CD4-positive, alpha-beta T cell (primary cell): ENCODE measurements around the gene GFY. TPM values are rescaled to one million over a fixed set of nuclear protein-coding genes. Genes with fewer than 3 reads are reported as not detected.

Source experiments
- ATAC-seq: fragments of 200-7000 bp; cut with Tn5 transposase; one replicate; pipeline ENCODE4 v1.10.0; 2022; ENCODE audit warnings: mild to moderate bottlenecking; ENCODE audit not compliant: poor library complexity
- CTCF ChIA-PET: fragments of 350-600 bp; sonication (Branson Sonifier 250); formaldehyde crosslinking; loops from one replicate; lab custom pipeline; 2021; ENCODE audit warnings: antibody characterized with exemption, inconsistent platforms; lab: Charles Lee
- POLR2A ChIA-PET: fragments of 350-600 bp; sonication (Branson Sonifier 250); formaldehyde crosslinking; loops from one replicate; lab custom pipeline; 2021; ENCODE audit warnings: antibody characterized with exemption, inconsistent platforms; lab: Charles Lee
- DNase-seq, 14 experiments: peaks; one replicate each; pipeline ENCODE4 v3.0.0-alpha.2; 2013 to 2020; ENCODE audit warnings: mixed read lengths in 2 of 14
- H3K27ac ChIP-seq, 2 donors: one replicate each; pipeline versions ENCODE4 v1.5.1 to v1.7.0; 2013; ENCODE audit warnings: low read length in 2 of 2, low read depth in 1 of 2, mild to moderate bottlenecking in 1 of 2
- H3K27me3 ChIP-seq, 2 experiments: 1 replicate in 1 of 2; 2 replicates in 1 of 2; pipeline versions ENCODE4 v1.6.1 to v1.7.0; 2013; ENCODE audit warnings: low read length in 2 of 2, control low read depth in 1 of 2, mild to moderate bottlenecking in 1 of 2, moderate library complexity in 1 of 2; ENCODE audit not compliant: insufficient read depth in 2 of 2, control insufficient read depth in 1 of 2
- H3K36me3 ChIP-seq: one replicate; pipeline ENCODE4 v1.6.1; 2013; ENCODE audit warnings: low read length, control low read depth; ENCODE audit not compliant: insufficient read depth
- H3K4me1 ChIP-seq: one replicate; pipeline ENCODE4 v1.6.1; 2013; ENCODE audit warnings: low read length, control low read depth; ENCODE audit not compliant: insufficient read depth
- H3K4me3 ChIP-seq: one replicate; pipeline ENCODE4 v1.5.1; 2013; ENCODE audit warnings: mild to moderate bottlenecking, low read length, moderate library complexity
- H3K9me3 ChIP-seq, 2 experiments: 1 replicate in 1 of 2; 2 replicates in 1 of 2; pipeline versions ENCODE4 v1.6.1 to v1.7.0; 2013; ENCODE audit warnings: low read length in 2 of 2, mild to moderate bottlenecking in 2 of 2, control low read depth in 1 of 2, moderate library complexity in 1 of 2; ENCODE audit not compliant: control insufficient read depth in 1 of 2, insufficient read depth in 1 of 2
- H3K27ac Mint-ChIP-seq: one replicate; pipeline ENCODE4 v1.8.0; 2020; ENCODE audit warnings: mixed read lengths
- H3K27me3 Mint-ChIP-seq: one replicate; pipeline ENCODE4 v1.8.0; 2021; ENCODE audit warnings: mixed read lengths
- H3K36me3 Mint-ChIP-seq: one replicate; pipeline ENCODE4 v1.8.0; 2021; ENCODE audit warnings: low read depth, mixed read lengths
- H3K4me1 Mint-ChIP-seq: one replicate; pipeline ENCODE4 v1.8.0; 2021; ENCODE audit warnings: low read depth, mixed read lengths
- H3K4me3 Mint-ChIP-seq: one replicate; pipeline ENCODE4 v1.8.0; 2020; ENCODE audit warnings: mild to moderate bottlenecking, mixed read lengths
- H3K9me3 Mint-ChIP-seq: one replicate; pipeline ENCODE4 v1.8.0; 2020; ENCODE audit warnings: mixed read lengths
- intact Hi-C, 2 experiments: fragments of 100-400 bp; cut with DNase I in 1 of 2; cut with micrococcal nuclease in 1 of 2; formaldehyde crosslinking; loops; one replicate each; pipeline versions ENCODE4 v1.15.1 to v1.9.0; 2023 to 2025; cut with DNase I, micrococcal nuclease
- total RNA-seq, 174 experiments: library from RNA in 2 of 174; stranded (reverse) in 2 of 174; gene quantifications; one replicate each; pipeline ENCODE4 v1.2.3 and lab custom pipeline; 2021 to 2026
- TF ChIP-seq, protein P1 (sequence below): fragments of 200-600 bp; IDR thresholded peaks from one replicate; pipeline ENCODE4 v1.8.0; 2022; ENCODE audit warnings: antibody characterized with exemption, mild to moderate bottlenecking

Gene GFY
- total RNA-seq, 2 experiments from 2014 or later = not detected

DNA sequence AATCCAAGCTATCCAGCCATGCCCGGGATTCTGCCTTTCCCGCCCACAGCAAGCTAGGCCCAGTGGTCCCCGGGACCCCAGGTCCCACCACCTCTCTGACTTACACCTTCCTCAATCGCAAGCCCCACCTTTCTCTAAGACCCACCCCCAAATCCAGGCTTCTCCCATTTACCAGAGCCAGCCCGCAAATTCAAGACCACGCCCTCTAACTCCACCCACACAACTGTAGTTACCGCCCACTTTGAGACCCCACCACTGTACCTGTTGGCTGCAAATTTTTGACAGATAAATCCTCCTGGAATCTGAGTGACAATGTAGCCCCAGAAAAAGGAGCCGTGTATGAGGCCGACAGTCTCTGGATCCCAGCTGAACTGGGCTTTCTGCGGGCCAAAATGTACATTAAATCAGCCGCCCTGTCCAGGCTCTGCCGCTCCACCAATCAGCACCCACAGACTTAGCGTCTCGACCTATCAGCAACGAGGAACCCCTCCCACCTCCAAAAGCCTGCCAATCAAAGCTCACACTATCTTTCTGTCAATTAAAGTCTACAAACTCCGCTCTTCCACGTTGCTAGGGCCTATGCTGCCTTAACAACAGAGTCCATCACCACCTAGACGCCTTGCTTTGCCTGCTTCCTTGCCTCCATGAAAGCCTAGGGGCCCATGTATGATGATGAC, 9.9 kb downstream of the GFY start:
- Histone ChIP-seq H3K27me3 (peaks cover 93 to 96% of the 10 kb centered on the region in 2 experiments), H3K36me3 (no peaks in the 10 kb centered on the region), H3K4me3 (no peak overlapping the region), H3K27ac (no peak overlapping the region), H3K4me1 (peaks cover 43% of the 10 kb centered on the region), H3K9me3 (peaks cover 0 to 51% of the 10 kb centered on the region in 2 experiments)
- ATAC-seq (no peak), DNase-seq (peak in 1 of 14 experiments; percentile 37)
- intact Hi-C loops = no loop called here
- H3K36me3 Mint-ChIP-seq = no peaks in the 10 kb centered on the region
- TF ChIP-seq, protein P1, sequence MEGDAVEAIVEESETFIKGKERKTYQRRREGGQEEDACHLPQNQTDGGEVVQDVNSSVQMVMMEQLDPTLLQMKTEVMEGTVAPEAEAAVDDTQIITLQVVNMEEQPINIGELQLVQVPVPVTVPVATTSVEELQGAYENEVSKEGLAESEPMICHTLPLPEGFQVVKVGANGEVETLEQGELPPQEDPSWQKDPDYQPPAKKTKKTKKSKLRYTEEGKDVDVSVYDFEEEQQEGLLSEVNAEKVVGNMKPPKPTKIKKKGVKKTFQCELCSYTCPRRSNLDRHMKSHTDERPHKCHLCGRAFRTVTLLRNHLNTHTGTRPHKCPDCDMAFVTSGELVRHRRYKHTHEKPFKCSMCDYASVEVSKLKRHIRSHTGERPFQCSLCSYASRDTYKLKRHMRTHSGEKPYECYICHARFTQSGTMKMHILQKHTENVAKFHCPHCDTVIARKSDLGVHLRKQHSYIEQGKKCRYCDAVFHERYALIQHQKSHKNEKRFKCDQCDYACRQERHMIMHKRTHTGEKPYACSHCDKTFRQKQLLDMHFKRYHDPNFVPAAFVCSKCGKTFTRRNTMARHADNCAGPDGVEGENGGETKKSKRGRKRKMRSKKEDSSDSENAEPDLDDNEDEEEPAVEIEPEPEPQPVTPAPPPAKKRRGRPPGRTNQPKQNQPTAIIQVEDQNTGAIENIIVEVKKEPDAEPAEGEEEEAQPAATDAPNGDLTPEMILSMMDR = no peak
- ChIA-PET CTCF (interaction anchor here (1.8 kb wide), 1 partner anchor 13 kb away, joined by 6 read pairs; no protein-coding TSS in a partner anchor), POLR2A (interaction anchor here (1.5 kb wide), 1 partner anchor 9 kb away, joined by 6 read pairs; no protein-coding TSS in a partner anchor)
- H3K27me3 Mint-ChIP-seq = peaks cover 99% of the 10 kb centered on the region
- no peak overlapping the region for H3K4me3 Mint-ChIP-seq
- peaks cover 37% of the 10 kb centered on the region for H3K4me1 Mint-ChIP-seq
- H3K27ac Mint-ChIP-seq = no peak overlapping the region
- H3K9me3 Mint-ChIP-seq = no peaks in the 10 kb centered on the region

DNA sequence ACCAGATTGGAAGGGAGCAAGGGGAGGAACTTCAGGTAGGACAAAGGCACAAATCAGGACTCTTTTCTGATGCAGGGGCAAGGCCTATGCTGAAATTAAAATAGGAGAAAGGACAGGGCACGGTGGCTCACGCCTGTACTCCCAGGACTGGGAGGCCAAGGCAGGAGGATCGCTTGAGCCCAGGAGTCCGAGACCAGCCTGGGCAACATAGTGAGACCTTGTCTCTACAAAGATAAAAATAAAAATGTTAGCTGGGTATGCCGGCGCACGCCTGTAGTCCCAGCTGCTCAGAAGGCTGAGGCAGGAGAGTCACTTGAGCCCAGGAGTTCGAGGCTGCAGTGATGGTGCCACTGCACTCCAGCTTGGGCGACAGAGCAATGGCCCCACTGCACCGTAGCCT, 10.5 kb downstream of the GFY start:
- POLR2A ChIA-PET = interaction anchor here (1.5 kb wide), 1 partner anchor 10 kb away, joined by 6 read pairs; no protein-coding TSS in a partner anchor
- intact Hi-C loops = no loop called here
- TF ChIP-seq, protein P1 = no peak

DNA sequence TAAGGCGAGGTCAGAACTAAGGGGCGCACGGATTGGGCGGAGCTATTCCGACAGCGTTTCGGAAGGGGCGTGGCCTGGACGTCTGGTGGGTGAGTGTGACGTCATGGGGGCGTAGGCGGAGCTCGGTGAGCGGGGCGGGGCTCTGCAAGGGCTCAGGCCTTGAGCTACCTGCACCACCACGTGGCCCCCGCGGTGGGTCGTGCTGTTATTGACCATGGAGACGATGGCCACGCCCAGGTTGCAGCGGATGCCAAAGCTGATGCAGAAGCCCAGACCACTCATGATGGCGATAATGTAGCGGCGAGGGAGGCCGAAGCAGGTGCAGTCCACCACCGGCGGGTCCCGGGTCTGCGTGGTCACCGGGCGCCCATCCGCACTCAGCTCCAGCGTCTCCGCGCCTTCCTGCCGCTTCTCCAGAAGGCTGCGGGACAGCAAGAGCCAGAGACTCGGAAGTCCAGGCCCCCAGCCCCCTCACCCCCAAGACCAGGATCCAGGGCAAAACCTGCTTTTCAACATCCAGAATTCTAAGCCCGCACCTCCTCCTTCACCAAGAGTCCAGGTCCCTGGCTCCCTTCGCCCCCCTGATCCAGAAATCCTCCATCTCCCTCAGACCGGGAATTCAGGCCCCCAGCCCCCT, 11.3 kb downstream of the GFY start:
- Histone ChIP-seq H3K4me3 (no peak overlapping the region), H3K9me3 (peaks cover 0 to 41% of the 10 kb centered on the region in 2 experiments), H3K27ac (no peak overlapping the region), H3K36me3 (no peaks in the 10 kb centered on the region), H3K4me1 (peaks cover 41% of the 10 kb centered on the region), H3K27me3 (peaks cover 92 to 94% of the 10 kb centered on the region in 2 experiments)
- Mint-ChIP-seq H3K9me3 (no peaks in the 10 kb centered on the region), H3K36me3 (no peaks in the 10 kb centered on the region), H3K27ac (no peak overlapping the region), H3K27me3 (peaks cover 96% of the 10 kb centered on the region), H3K4me1 (peaks cover 39% of the 10 kb centered on the region), H3K4me3 (no peak overlapping the region)
- ATAC-seq (peak; percentile 45), DNase-seq (peak in 10 of 14 experiments; percentile 25 to 81 (median 50))
- TF ChIP-seq, protein P1 = no peak
- CTCF ChIA-PET = interaction anchor here (0.5 to 1.8 kb wide), 3 partner anchors 14 to 307 kb away, joined by 3 to 6 read pairs (median 4); no protein-coding TSS in a partner anchor
- POLR2A ChIA-PET = interaction anchor here (1.5 kb wide), 1 partner anchor 10 kb away, joined by 6 read pairs; no protein-coding TSS in a partner anchor
- intact Hi-C loops = no loop called here

More for the DNA sequence above, 10.5 kb downstream of the GFY start:
- Mint-ChIP-seq H3K4me3 (no peak overlapping the region), H3K9me3 (no peaks in the 10 kb centered on the region), H3K27ac (no peak overlapping the region), H3K27me3 (peaks cover 99% of the 10 kb centered on the region), H3K36me3 (no peaks in the 10 kb centered on the region), H3K4me1 (peaks cover 37% of the 10 kb centered on the region)
- DNase-seq = no peak
- peaks cover 43% of the 10 kb centered on the region for H3K4me1 ChIP-seq
- peaks cover 95 to 96% of the 10 kb centered on the region in 2 experiments for H3K27me3 ChIP-seq
- CTCF ChIA-PET = interaction anchor here (1.8 kb wide), 1 partner anchor 13 kb away, joined by 6 read pairs; no protein-coding TSS in a partner anchor
- H3K4me3 ChIP-seq = no peak overlapping the region
- no peak overlapping the region for H3K27ac ChIP-seq
- peaks cover 0 to 49% of the 10 kb centered on the region in 2 experiments for H3K9me3 ChIP-seq
- no peaks in the 10 kb centered on the region for H3K36me3 ChIP-seq
- ATAC-seq = no peak
